Measurements from ENCODE around the gene DYNC1LI1.

DYNC1LI1 gene

GRCh38 chr3:32570421-32571191, at the start of gene DYNC1LI1:
Gene DYNC1LI1, minus strand, starts transcription at chr3:32570858. Its CDS starts 88 bp downstream, at chr3:32570770.
- DNase-seq (ENCODE audit: low spot score) = peak; percentile 98

DNA sequence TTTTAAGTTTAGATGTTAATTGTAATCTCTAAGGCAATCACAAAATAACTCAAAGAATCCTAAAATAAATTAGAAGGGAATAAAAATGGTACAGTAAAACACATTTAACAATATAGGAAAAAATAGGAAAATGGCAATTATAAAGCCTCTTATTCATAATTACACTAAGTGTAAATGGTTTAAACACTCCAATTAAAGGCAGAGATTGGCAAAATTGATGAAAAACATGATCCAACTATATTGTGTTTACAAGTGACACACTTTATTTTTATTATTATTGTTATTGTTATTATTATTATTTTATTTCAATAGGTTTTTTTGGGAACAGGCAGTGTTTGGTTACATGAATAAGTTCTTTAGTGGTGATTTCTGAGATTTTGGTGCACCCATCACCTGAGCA, 48.7 kb upstream of the DYNC1LI1 start:
- no peak for DNase-seq (ENCODE audit: low spot score)

- no peak for DNase-seq (ENCODE audit: low spot score)
Observed at GRCh38 chr3:32616267-32616962, 45.8 kb upstream of the DYNC1LI1 start.

GRCh38 chr3:32614956-32615355, 44.3 kb upstream of the DYNC1LI1 start:
- DNase-seq (ENCODE audit: low spot score) = no peak

DNA sequence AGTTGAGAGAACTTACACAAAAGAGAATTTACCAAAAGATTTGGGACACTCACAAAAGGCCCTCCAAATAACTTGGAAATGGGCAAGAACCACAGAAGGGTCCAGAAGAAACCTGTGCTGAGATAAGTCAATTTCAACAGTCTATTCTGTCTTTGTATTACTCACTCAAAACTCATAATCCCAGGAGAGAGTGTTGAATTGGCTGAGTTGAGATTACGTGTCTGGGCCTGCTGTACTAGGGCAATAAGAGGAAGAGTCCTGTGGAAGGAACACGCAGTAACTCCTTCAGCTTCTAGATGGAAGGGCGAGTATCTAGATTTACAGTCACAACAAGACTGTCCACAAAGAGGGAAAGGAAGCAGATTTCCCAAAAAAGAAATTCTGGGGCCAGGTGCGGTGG, 42.5 kb upstream of the DYNC1LI1 start:
- DNase-seq (ENCODE audit: low spot score) = no peak

DNA sequence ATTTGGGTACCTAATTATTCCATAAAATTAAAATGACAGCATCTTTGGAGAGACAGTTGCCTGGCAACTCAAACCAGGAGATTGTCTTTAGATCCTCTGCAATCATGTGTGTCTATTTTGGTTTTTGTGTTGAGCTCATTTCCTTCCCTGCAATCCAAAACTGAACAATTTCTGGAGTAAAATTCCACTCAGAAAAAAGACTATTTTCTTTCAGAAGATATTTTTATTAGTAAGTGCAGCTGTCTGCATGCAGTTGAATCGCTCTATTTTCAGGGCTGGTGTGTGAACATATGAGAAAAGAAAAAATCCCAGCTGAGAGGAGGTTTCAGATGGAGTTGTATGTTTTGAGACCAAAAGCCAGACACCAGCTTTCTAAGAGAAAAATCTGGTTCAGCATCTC, 41.9 kb upstream of the DYNC1LI1 start:
- no peak for DNase-seq (ENCODE audit: low spot score)

DNA sequence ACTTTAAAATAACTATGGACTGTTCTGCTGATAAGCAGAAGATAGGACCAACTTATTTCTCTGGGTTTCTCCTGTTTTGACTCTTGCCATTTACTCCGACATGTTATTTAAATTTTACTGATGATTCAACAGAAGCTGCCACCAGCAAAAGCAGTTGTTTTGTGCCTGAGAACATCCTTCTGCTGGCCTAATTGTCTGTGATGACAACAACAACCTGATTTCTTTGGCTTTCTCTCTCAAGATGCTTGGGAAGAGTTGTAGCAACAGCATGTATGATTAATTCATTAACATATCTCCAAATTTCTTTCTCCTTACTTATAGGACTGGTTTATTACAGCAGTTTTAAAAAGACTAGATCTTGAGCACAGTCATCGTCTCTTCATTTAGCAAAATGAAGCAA, 36.9 kb upstream of the DYNC1LI1 start:
- DNase-seq (ENCODE audit: low spot score) = no peak

DNA sequence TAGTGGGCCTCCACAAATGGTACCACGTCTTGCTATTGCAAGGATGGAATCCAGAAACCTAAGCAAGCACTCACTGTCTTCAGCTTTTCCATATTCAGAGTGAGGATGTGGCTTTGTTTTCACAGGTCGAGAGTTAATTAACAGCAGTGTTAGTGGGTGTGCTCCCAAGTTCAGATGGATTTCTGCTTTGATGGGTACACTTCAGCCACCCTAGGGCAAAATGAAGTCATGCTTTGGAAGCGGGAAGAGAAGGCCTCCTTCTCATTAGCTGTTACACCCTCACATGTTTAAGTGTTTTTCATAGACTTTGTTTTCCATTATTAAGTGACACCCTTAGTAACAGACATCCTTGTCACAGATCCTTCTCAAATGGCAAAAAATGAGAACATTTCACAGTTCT, 36.3 kb upstream of the DYNC1LI1 start:
- DNase-seq (ENCODE audit: low spot score) = no peak

DNA sequence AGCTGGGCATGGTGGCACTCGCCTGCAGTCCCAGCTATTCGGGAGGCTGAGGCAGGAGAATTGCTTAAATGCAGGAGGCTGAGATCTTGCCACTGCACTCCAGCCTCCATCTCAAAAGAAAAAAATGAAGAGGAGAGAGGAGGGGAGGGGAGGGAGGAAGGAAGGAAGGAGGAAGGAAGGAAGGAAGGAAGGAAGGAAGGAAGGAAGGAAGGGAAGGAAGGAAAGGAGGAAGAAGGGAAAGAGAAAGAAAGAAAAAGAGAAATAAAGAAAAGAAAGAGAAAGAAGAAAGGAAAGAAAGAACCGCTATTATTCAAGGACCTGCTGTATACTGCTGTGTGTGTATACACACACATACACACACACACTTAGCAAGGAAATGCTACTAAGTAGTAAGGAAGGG, 35.6 kb upstream of the DYNC1LI1 start:
- DNase-seq (ENCODE audit: low spot score) = no peak

GRCh38 chr3:32603064-32603463, 32.4 kb upstream of the DYNC1LI1 start:
- DNase-seq (ENCODE audit: low spot score) = no peak

DNA sequence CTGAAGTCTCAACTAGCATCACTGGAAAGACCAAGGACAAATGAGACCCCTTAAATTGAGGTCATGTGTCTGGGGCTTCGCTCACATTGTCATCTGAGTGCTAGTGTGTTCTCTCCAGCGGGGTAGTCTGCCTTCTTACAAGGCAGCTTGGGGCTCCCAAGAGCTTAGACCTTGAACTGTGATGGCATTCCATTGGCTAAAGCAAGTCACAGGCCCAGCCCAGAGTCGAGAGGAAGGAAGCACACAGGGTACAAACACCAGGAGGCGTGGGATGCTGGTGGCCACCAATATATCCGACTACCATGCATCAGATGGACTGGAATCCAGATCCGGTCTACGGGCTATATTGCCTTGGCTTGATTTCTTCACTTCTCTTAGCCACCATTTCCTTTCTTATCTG, 31.5 kb upstream of the DYNC1LI1 start:
- no peak for DNase-seq (ENCODE audit: low spot score)

DNA sequence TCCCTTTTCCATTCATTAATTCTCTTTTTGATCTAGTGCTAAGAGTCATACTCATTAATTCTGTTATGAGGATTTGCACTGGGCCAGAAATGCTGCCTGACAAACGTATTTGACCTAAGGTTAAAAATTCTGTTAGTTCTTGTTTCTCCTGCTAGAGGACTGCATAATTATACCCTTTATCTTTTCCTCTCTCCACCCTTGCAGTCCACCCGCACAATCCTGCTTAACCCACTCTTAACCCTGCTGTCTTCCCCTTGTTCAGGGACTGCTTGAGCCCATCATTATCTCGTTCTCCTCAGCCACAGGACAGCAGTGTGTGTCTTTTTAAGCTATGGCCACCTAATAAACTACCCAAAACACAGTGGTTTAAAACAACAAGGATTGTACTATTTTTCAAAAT, 31.1 kb upstream of the DYNC1LI1 start:
- no peak for DNase-seq (ENCODE audit: low spot score)

DNA sequence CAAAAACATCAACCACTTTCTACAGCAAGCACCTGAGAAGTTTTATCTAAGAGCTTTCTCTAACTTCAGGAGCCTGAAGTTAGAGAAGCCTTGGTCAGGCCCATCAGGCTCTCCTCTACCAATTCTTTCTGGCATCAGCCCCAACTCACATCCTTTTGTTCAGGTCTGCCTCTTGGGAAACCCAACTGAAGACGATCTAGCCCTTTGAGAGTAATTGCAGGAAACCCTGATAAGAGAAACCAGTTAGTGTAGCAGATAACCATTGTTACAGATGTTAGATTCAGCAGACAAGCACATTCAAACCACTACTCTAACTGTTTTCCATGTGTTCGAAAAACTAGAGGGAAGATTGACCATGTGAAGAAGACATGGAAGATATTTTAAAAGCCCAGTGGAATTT, 27.0 kb upstream of the DYNC1LI1 start:
- DNase-seq (ENCODE audit: low spot score) = no peak

- DNase-seq (ENCODE audit: low spot score) = no peak
Observed at GRCh38 chr3:32596909-32597369, 26.3 kb upstream of the DYNC1LI1 start.

- no peak for DNase-seq (ENCODE audit: low spot score)
Observed at GRCh38 chr3:32596282-32596908, 25.7 kb upstream of the DYNC1LI1 start.

DNA sequence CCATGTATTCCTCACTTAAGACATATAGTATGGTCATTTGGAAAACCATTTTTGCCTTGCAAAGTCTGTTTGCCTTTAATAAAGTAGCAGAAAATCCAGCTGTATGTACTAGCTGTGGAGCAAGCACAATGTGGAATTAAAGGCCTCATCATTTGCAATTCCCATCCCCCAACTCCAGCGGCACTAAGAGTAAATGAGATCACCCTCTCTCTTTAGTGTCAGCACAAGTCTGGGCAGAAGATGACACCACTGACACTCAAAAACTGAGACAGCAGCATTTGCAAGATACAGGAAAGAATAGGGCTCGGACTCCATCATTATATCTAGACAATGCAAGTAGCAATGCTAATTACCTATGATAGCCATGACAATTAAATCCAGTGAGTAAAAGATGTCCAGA, 24.7 kb upstream of the DYNC1LI1 start:
- no peak for DNase-seq (ENCODE audit: low spot score)

GRCh38 chr3:32593903-32594525, 23.4 kb upstream of the DYNC1LI1 start:
- DNase-seq (ENCODE audit: low spot score) = no peak

DNA sequence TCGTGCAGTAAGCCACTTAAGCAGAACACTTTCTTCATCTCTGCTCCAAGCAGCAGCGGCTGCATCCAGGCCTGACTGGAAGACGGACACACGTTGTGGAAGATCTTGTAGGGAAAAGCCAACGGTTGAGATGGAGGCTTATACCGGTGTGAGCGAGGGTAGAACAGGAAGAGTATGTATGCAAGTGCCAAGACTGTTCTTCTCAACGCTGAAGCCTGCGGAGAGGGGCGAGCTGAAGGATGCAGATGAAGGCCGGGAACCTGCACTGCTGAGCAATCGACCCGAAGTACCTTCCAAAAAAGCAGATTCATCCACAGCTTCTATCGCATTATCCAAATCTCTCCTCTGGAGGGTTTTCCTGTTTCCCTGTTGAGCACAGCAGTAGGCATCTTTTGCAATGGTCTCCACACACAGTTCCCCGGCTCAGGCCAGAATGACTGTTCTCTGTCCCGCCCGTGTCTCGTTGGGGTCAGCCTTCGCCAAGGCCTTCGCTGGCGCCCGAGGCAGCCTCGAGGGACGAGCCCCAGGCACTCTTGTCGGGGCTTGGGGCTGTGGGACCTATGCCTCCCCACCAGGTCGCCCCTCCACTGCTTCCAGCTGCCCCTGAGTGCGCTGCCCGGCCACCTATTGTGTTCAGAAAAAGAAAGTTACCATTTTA, 22.2 kb upstream of the DYNC1LI1 start:
- DNase-seq (ENCODE audit: low spot score) = peak; percentile 55

DNA sequence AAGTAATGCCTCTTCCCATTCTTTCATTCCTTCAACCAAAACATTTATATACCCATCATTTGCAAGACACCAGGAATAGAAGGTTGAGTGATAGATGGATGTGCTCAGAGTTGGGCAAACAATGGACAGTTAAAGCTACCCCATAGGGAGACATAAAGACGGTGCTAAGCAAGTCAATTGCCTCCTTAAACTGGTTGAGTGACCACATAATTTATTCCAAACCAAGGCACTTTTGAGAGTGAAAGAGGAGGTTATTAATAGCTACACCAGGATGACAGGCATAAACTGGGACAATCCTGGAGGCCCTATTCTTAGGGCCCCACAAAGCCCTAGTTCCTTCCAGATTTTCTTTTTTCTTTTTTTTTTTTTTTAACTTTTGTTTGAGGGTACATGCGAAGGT, 21.4 kb upstream of the DYNC1LI1 start:
- no peak for DNase-seq (ENCODE audit: low spot score)

GRCh38 chr3:32591186-32591585, 20.5 kb upstream of the DYNC1LI1 start:
- no peak for DNase-seq (ENCODE audit: low spot score)

DNA sequence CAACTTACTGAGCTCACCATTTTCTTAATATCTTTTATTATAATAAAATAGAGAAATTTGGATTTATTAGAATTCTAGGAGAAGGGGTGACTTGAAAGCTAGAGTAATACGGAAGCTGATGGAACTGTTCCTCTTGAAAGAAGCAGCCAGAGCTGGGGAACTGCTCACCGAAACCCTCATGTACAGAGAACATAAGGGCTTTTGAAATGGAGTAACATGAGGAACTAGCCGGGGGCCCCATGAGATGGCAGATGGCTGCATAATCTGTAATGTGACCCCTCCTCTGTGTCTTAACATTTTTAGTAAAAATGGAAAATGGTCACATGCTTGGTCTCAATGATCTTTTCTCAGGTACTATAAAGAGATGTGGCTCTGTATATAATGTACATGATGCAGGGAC, 15.7 kb upstream of the DYNC1LI1 start:
- DNase-seq (ENCODE audit: low spot score) = no peak

DNA sequence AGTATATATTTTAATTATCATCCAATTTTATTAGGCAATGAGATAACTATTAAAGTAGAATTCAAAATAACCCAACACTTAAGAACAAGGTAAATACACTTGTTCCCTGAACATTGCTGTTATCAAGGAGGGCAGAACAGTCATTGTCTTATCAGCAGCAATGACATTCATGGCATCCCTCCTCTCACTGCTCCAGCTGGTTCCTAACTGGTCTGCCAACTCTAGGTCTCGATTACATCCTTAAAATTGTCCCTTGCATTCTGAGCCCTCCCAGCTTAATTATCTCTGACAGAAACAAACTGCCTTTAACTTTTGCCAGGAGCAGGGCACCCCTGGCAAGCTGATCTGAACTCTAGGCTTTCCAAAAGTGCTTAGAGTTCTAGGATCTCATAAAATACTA, 14.0 kb upstream of the DYNC1LI1 start:
- DNase-seq (ENCODE audit: low spot score) = no peak
